ENCODE measurements around the gene MAG. TPM values are rescaled to one million over a fixed set of nuclear protein-coding genes. Genes with fewer than 3 reads are reported as not detected.

MAG gene
- total and polyA plus RNA-seq, 12 donors: 0.33 to 45.0 (median 2.1) TPM; not detected in 1

DNA sequence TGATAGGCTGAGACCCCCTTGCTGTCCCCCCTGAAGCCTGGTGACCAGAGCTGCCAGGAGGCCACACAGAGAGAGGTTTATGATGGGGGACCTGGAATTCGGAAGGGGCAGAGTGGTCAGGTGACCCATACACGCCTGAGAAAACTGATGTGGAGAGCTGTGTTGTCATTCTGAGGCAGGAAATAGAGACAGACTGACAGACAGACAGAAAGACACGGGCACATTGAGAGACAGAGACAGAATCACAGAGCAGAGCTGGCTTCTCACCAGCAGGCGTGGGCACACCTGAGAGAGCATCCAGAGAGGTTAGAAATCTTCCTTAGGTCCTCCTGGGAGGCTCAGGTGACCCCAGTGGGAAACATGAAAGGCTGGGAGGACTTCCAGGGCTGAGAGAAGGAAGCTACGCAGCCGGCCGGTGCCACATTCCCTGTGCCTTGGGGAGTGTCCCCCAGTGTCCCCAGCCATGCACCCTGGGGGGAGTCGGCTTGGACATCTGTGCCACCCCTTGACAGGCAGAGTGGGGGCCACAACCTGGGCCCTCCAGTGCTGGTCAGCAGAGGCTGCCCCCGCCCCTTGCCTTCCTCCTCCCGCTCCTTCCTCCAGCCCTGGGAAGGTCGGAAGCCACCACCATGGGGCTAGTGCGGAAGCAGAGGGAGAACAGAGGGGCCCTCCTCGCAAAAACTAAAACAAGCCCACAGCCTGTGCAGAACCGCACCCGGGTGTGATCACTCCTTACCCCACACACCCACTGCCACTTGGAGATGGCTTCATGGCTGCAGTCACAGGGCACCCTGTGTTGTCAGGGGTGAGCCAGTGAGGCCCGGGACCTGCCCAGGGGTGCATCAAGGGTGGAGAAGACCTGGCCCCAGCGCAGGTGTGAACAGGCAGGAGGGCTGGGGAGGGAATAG, 57.9 kb downstream of the MAG start:
- no peaks in the 10 kb centered on the region for H3K36me3 ChIP-seq (replicated peaks in 1 of 2)
- intact Hi-C loops (cut with DNase I): loop anchor here in 1 of 2 donors (5.0 kb wide), 1 partner anchor 122 kb away; no protein-coding TSS in a partner anchor
- TF ChIP-seq, protein P1, sequence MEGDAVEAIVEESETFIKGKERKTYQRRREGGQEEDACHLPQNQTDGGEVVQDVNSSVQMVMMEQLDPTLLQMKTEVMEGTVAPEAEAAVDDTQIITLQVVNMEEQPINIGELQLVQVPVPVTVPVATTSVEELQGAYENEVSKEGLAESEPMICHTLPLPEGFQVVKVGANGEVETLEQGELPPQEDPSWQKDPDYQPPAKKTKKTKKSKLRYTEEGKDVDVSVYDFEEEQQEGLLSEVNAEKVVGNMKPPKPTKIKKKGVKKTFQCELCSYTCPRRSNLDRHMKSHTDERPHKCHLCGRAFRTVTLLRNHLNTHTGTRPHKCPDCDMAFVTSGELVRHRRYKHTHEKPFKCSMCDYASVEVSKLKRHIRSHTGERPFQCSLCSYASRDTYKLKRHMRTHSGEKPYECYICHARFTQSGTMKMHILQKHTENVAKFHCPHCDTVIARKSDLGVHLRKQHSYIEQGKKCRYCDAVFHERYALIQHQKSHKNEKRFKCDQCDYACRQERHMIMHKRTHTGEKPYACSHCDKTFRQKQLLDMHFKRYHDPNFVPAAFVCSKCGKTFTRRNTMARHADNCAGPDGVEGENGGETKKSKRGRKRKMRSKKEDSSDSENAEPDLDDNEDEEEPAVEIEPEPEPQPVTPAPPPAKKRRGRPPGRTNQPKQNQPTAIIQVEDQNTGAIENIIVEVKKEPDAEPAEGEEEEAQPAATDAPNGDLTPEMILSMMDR (IDR thresholded peaks at IDR 0.05): no peak
- no peak for TF ChIP-seq POLR2A (IDR thresholded peaks at IDR 0.05)
- peak in 2 of 7 donors; percentile 9 to 31 for DNase-seq
- H3K27ac ChIP-seq: no peak overlapping the region
- no peak overlapping the region for H3K4me3 ChIP-seq
- no peaks in the 10 kb centered on the region for H3K9me3 ChIP-seq (replicated peaks in 1 of 3)
- no peaks in the 10 kb centered on the region for H3K4me1 ChIP-seq (replicated peaks in 1 of 2)
- 75 to 82% (median 80%) methylated on average over 12 to 17 of the region's 17 CpGs for WGBS, 4 donors
- H3K27me3 ChIP-seq: peaks cover 5% of the 10 kb centered on the region

DNA sequence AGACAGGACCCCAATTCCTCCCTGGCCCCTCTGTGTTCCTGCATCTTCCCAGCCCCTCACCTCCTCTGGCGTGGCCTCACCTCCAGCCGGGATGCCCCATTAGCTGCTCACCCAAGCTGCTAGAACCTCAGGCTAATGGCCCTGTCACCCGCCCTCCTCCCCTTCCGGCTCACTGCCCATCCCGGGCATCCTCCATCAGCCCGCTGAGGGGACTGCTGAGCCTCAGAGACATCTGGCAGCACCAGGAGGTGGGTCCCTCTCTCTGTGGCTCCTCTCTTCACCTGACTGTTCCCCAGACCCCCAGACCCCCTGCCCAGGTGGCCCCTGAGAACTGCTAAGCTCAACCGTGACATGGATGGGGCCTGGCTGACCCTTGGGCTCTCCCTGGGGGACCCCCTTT, 58.6 kb downstream of the MAG start:
- DNase-seq: peak in 1 of 7 donors; percentile 9
- H3K4me1 ChIP-seq (replicated peaks in 1 of 2): no peaks in the 10 kb centered on the region
- H3K36me3 ChIP-seq (replicated peaks in 1 of 2): no peaks in the 10 kb centered on the region
- TF ChIP-seq, protein P1 (IDR thresholded peaks at IDR 0.05): no peak
- no peak for TF ChIP-seq POLR2A (IDR thresholded peaks at IDR 0.05)
- H3K27ac ChIP-seq: no peak overlapping the region
- intact Hi-C loops (cut with DNase I): loop anchor here in 1 of 2 donors (5.0 kb wide), 1 partner anchor 122 kb away; no protein-coding TSS in a partner anchor
- no peak overlapping the region for H3K4me3 ChIP-seq
- H3K27me3 ChIP-seq: peaks cover 5% of the 10 kb centered on the region
- WGBS, 4 donors: 76 to 89% (median 85%) methylated on average over 6 to 7 of the region's 7 CpGs
- H3K9me3 ChIP-seq (replicated peaks in 1 of 3): no peaks in the 10 kb centered on the region

DNA sequence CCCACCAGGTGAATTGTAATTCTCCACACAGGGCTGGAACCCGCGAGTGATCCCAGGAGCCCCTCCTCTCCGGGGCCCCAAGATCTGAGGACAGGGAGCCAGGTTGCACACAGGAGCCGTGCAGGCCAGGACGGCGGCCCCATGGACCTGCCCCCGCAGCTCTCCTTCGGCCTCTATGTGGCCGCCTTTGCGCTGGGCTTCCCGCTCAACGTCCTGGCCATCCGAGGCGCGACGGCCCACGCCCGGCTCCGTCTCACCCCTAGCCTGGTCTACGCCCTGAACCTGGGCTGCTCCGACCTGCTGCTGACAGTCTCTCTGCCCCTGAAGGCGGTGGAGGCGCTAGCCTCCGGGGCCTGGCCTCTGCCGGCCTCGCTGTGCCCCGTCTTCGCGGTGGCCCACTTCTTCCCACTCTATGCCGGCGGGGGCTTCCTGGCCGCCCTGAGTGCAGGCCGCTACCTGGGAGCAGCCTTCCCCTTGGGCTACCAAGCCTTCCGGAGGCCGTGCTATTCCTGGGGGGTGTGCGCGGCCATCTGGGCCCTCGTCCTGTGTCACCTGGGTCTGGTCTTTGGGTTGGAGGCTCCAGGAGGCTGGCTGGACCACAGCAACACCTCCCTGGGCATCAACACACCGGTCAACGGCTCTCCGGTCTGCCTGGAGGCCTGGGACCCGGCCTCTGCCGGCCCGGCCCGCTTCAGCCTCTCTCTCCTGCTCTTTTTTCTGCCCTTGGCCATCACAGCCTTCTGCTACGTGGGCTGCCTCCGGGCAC, 59.6 kb downstream of the MAG start:
- Histone ChIP-seq H3K27me3 (peaks cover 5% of the 10 kb centered on the region), H3K27ac (no peak overlapping the region), H3K9me3 (replicated peaks in 1 of 3) (no peaks in the 10 kb centered on the region), H3K4me3 (no peak overlapping the region), H3K36me3 (replicated peaks in 1 of 2) (no peaks in the 10 kb centered on the region), H3K4me1 (replicated peaks in 1 of 2) (no peaks in the 10 kb centered on the region)
- DNase-seq: peak in 1 of 7 donors; percentile 7
- WGBS, 4 donors: 86 to 92% (median 89%) methylated on average over 31 to 47 of the region's 47 CpGs
- TF ChIP-seq, protein P1 (IDR thresholded peaks at IDR 0.05): no peak
- no peak for TF ChIP-seq POLR2A (IDR thresholded peaks at IDR 0.05)
- intact Hi-C loops (cut with DNase I): loop anchor here (2.0 to 5.0 kb wide), 3 partner anchors 117 to 143 kb away; no protein-coding TSS in a partner anchor

DNA sequence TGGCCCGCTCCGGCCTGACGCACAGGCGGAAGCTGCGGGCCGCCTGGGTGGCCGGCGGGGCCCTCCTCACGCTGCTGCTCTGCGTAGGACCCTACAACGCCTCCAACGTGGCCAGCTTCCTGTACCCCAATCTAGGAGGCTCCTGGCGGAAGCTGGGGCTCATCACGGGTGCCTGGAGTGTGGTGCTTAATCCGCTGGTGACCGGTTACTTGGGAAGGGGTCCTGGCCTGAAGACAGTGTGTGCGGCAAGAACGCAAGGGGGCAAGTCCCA, 60.2 kb downstream of the MAG start:
- H3K27ac ChIP-seq: no peak overlapping the region
- no peak overlapping the region for H3K4me3 ChIP-seq
- intact Hi-C loops (cut with DNase I): loop anchor here (2.0 to 5.0 kb wide), 3 partner anchors 117 to 143 kb away; no protein-coding TSS in a partner anchor
- no peaks in the 10 kb centered on the region for H3K9me3 ChIP-seq (replicated peaks in 1 of 3)
- DNase-seq: no peak
- H3K36me3 ChIP-seq (replicated peaks in 1 of 2): no peaks in the 10 kb centered on the region
- TF ChIP-seq, protein P1 (IDR thresholded peaks at IDR 0.05): no peak
- TF ChIP-seq POLR2A (IDR thresholded peaks at IDR 0.05): no peak
- H3K4me1 ChIP-seq (replicated peaks in 1 of 2): no peaks in the 10 kb centered on the region
- peaks cover 5% of the 10 kb centered on the region for H3K27me3 ChIP-seq
- 71 to 89% (median 76%) methylated on average over 7 to 18 of the region's 18 CpGs for WGBS, 4 donors
